HEK293 (cell line): ENCODE measurements around the gene WDR11.

ENCODE experiments used
- CTCF ChIA-PET: fragments of 350-600 bp; formaldehyde crosslinking; extraction: SDS; loops from one replicate; lab custom pipeline; 2021; ENCODE audit warnings: antibody characterized with exemption; lab: Yijun Ruan, JAX
- POLR2A ChIA-PET: fragments of 300-600 bp; formaldehyde crosslinking; extraction: SDS; loops from one replicate; lab custom pipeline; 2020; ENCODE audit warnings: antibody characterized with exemption, inconsistent platforms; lab: Yijun Ruan, JAX
- H3K27ac ChIP-seq: fragments of 200-500 bp; sonication (Bioruptor generic); 2 replicates; pipeline ENCODE4 v1.5.1; 2014; ENCODE audit warnings: low read depth, low read length, control low read depth, inconsistent platforms; ENCODE audit errors: extremely low read depth
- H3K36me3 ChIP-seq, 2 experiments: fragments of 200-500 bp in 1 of 2; sonication (Bioruptor generic) in 1 of 2; 1 replicate in 1 of 2; 2 replicates in 1 of 2; pipeline ENCODE4 v1.5.1; 2014 to 2017; ENCODE audit warnings: inconsistent platforms in 2 of 2, low read length in 2 of 2; ENCODE audit not compliant: control insufficient read depth in 2 of 2, insufficient read depth in 1 of 2
- H3K4me1 ChIP-seq: fragments of 200-500 bp; sonication (Bioruptor generic); 2 replicates; pipeline ENCODE4 v1.5.1; 2014; ENCODE audit warnings: mild to moderate bottlenecking, low read length, inconsistent platforms; ENCODE audit not compliant: control insufficient read depth, insufficient read depth
- H3K4me3 ChIP-seq: 2 replicates; pipeline ENCODE4 v1.5.1; 2011; ENCODE audit warnings: low read depth, mild to moderate bottlenecking, control low read depth, low read length, moderate library complexity
- H3K9me3 ChIP-seq: fragments of 200-500 bp; sonication (Bioruptor generic); 2 replicates; pipeline ENCODE4 v1.5.1; 2014; ENCODE audit warnings: low read depth, low read length, inconsistent platforms; ENCODE audit not compliant: control insufficient read depth, insufficient read depth
- ATF2 ChIP-seq: fragments of 450-650 bp; formaldehyde crosslinking; IDR thresholded peaks from 2 replicates; pipeline ENCODE4 v1.5.1; 2016; ENCODE audit warnings: missing biosample characterization, missing genetic modification characterization, low read depth
- BCL11A ChIP-seq: fragments of 450-650 bp; formaldehyde crosslinking; IDR thresholded peaks from 2 replicates; pipeline ENCODE4 v1.5.1; 2016; ENCODE audit warnings: low read depth, missing biosample characterization, missing genetic modification characterization
- GLI2 ChIP-seq: fragments of 450-650 bp; formaldehyde crosslinking; IDR thresholded peaks from 2 replicates; pipeline ENCODE4; 2017; ENCODE audit warnings: missing biosample characterization, missing genetic modification characterization, low read depth, borderline replicate concordance
- KLF17 ChIP-seq: fragments of 450-650 bp; formaldehyde crosslinking; IDR thresholded peaks from 2 replicates; pipeline ENCODE4 v1.5.1; 2016; ENCODE audit warnings: missing biosample characterization, missing genetic modification characterization
- PBX3 ChIP-seq: sonication (generic); formaldehyde crosslinking; IDR thresholded peaks from 2 replicates; pipeline ENCODE4 v1.8.1; 2022; ENCODE audit warnings: mild to moderate bottlenecking, moderate library complexity, missing genetic modification reagents
- ZEB2 ChIP-seq: fragments of 450-650 bp; formaldehyde crosslinking; IDR thresholded peaks from 2 replicates; pipeline ENCODE4 v1.5.1; 2016; ENCODE audit warnings: missing biosample characterization, missing genetic modification characterization
- ZFHX2 ChIP-seq: fragments of 450-650 bp; formaldehyde crosslinking; conservative IDR thresholded peaks from 2 replicates; pipeline ENCODE4 v1.5.1; 2016; ENCODE audit warnings: missing biosample characterization, missing genetic modification characterization
- ZFP69B ChIP-seq: fragments of 450-650 bp; formaldehyde crosslinking; IDR thresholded peaks from 2 replicates; pipeline ENCODE4 v1.5.1; 2016; ENCODE audit warnings: missing biosample characterization, missing genetic modification characterization
- ZNF214 ChIP-seq: fragments of 450-650 bp; formaldehyde crosslinking; IDR thresholded peaks from 2 replicates; pipeline ENCODE4 v1.5.1; 2017; ENCODE audit warnings: missing biosample characterization, mild to moderate bottlenecking, missing genetic modification characterization, borderline replicate concordance
- ZNF302 ChIP-seq: fragments of 450-650 bp; formaldehyde crosslinking; IDR thresholded peaks from 2 replicates; pipeline ENCODE4 v1.5.1; 2016; ENCODE audit warnings: missing biosample characterization, missing genetic modification characterization, low read depth
- ZNF37A ChIP-seq: fragments of 450-650 bp; IDR thresholded peaks from 2 replicates; pipeline ENCODE4 v1.5.1; 2018; ENCODE audit warnings: missing biosample characterization, missing genetic modification characterization
- ZNF416 ChIP-seq: fragments of 450-650 bp; formaldehyde crosslinking; IDR thresholded peaks from 2 replicates; pipeline ENCODE4 v1.5.1; 2016; ENCODE audit warnings: missing biosample characterization, missing genetic modification characterization
- ZNF596 ChIP-seq: fragments of 450-650 bp; IDR thresholded peaks from 2 replicates; pipeline ENCODE4 v1.5.0; 2018; ENCODE audit warnings: missing biosample characterization, mild to moderate bottlenecking, missing genetic modification characterization, moderate library complexity
- ZNF621 ChIP-seq: fragments of 450-650 bp; formaldehyde crosslinking; IDR thresholded peaks from 2 replicates; pipeline ENCODE4 v1.5.1; 2017; ENCODE audit warnings: missing biosample characterization, missing genetic modification characterization
- ZNF624 ChIP-seq: fragments of 450-650 bp; formaldehyde crosslinking; IDR thresholded peaks from 2 replicates; pipeline ENCODE4 v1.5.1; 2017; ENCODE audit warnings: missing biosample characterization, missing genetic modification characterization
- ZNF629 ChIP-seq: fragments of 450-650 bp; formaldehyde crosslinking; IDR thresholded peaks from 2 replicates; pipeline ENCODE4 v1.5.1; 2017; ENCODE audit warnings: missing biosample characterization, missing genetic modification characterization
- ZNF639 ChIP-seq: fragments of 450-650 bp; formaldehyde crosslinking; IDR thresholded peaks from 2 replicates; pipeline ENCODE4 v1.5.1; 2016; ENCODE audit warnings: missing biosample characterization, missing genetic modification characterization
- ZNF658 ChIP-seq: fragments of 450-650 bp; formaldehyde crosslinking; IDR thresholded peaks from 2 replicates; pipeline ENCODE4; 2016; ENCODE audit warnings: missing biosample characterization, missing genetic modification characterization
- ZNF776 ChIP-seq: fragments of 450-650 bp; formaldehyde crosslinking; IDR thresholded peaks from 2 replicates; pipeline ENCODE4 v1.5.0; 2017; ENCODE audit warnings: missing biosample characterization, missing genetic modification characterization, borderline replicate concordance
- ZNF777 ChIP-seq: fragments of 450-650 bp; formaldehyde crosslinking; IDR thresholded peaks from 2 replicates; pipeline ENCODE4 v1.5.1; 2017; ENCODE audit warnings: missing biosample characterization, missing genetic modification characterization, borderline replicate concordance
- ZXDB ChIP-seq: fragments of 450-650 bp; formaldehyde crosslinking; IDR thresholded peaks from 2 replicates; pipeline ENCODE4 v1.5.1; 2016; ENCODE audit warnings: missing biosample characterization, missing genetic modification characterization
- TF ChIP-seq, protein P1 (sequence below): fragments of 450-650 bp; IDR thresholded peaks from 2 replicates; pipeline ENCODE4 v1.5.1; 2018; ENCODE audit warnings: missing biosample characterization, missing genetic modification characterization
- TF ChIP-seq, protein P2 (sequence below): fragments of 450-650 bp; formaldehyde crosslinking; IDR thresholded peaks from 2 replicates; pipeline ENCODE4 v1.5.1; 2016; ENCODE audit warnings: missing biosample characterization, missing genetic modification characterization

The WDR11 gene

DNA sequence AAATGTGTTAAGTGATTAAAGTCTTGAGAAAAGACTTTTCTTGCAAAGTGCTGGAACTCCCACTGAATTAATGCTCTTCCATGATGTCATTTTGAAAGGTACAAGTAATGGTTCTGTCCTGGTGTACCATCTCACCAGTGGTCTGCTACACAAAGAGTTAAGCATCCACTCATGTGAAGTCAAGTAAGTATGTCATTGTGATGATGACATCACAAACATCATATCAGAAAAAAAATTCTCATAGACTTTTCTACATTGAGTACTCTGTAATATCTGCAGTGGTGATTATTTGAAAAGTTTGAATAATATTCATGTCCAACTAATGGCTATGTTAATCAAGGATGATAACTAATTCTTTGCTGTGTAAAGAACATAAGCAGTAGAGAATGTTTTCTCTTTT is 22.6 kb downstream of the WDR11 start:
- TF ChIP-seq ATF2 (tag by site-specific recombination) (peak; percentile 64; the same call in 1 of the 2 replicates), KLF17 (tag by site-specific recombination) (no peak)
- TF ChIP-seq, all 188 proteins: peak for 1
- ChIA-PET POLR2A (no interaction called here), CTCF (no interaction called here)
- Histone ChIP-seq H3K27ac (no peak overlapping the region), H3K4me1 (no peaks in the 10 kb centered on the region), H3K36me3 (peaks cover 44 to 65% of the 10 kb centered on the region in 2 experiments), H3K4me3 (no peak overlapping the region), H3K9me3 (no peaks in the 10 kb centered on the region)

- Histone ChIP-seq H3K27ac (no peak overlapping the region), H3K36me3 (peaks cover 6 to 50% of the 10 kb centered on the region in 2 experiments), H3K4me3 (no peak overlapping the region), H3K4me1 (no peaks in the 10 kb centered on the region), H3K9me3 (no peaks in the 10 kb centered on the region)
- ChIA-PET CTCF (no interaction called here), POLR2A (no interaction called here)
- TF ChIP-seq ZNF596 (tag by site-specific recombination): no peak
- no peak for TF ChIP-seq ZFHX2 (tag by site-specific recombination)
- no peak for TF ChIP-seq BCL11A (tag by site-specific recombination)
- no peak for TF ChIP-seq ZNF629
- no peak for TF ChIP-seq ZNF621
- no peak for TF ChIP-seq GLI2
- TF ChIP-seq, protein P1, sequence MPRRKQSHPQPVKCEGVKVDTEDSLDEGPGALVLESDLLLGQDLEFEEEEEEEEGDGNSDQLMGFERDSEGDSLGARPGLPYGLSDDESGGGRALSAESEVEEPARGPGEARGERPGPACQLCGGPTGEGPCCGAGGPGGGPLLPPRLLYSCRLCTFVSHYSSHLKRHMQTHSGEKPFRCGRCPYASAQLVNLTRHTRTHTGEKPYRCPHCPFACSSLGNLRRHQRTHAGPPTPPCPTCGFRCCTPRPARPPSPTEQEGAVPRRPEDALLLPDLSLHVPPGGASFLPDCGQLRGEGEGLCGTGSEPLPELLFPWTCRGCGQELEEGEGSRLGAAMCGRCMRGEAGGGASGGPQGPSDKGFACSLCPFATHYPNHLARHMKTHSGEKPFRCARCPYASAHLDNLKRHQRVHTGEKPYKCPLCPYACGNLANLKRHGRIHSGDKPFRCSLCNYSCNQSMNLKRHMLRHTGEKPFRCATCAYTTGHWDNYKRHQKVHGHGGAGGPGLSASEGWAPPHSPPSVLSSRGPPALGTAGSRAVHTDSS (tag by site-specific recombination): no peak
- TF ChIP-seq ZNF624 (tag by site-specific recombination): no peak
Measured at GRCh38 chr10:120883071-120883470, 31.9 kb downstream of the WDR11 start.

DNA sequence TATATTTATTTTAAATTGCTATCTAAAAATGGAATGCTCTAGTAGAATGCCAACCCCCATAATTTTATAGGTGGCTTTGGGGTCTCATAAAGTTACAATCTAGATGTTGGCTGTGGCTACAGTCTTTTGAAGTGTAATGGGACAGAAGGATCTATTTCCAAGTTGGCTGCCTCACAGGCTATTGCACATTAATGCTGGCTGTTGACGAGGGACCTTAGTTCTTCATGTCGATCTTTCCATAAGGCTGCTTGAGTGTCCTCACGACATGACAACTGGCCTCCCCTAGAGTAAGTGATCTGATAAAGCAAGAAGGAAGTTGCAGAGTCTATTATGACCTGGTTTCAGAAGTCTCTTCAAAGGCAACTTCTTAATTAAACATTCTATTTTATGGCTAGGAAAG is 36.3 kb downstream of the WDR11 start:
- ChIA-PET POLR2A (no interaction called here), CTCF (no interaction called here)
- Histone ChIP-seq H3K27ac (no peak overlapping the region), H3K36me3 (peaks cover 17 to 66% of the 10 kb centered on the region in 2 experiments), H3K4me1 (no peaks in the 10 kb centered on the region; the same call in 1 of the 2 replicates), H3K9me3 (no peaks in the 10 kb centered on the region), H3K4me3 (no peak overlapping the region)
- TF ChIP-seq ZNF629 (no peak), ZEB2 (tag by site-specific recombination) (no peak), ZNF776 (tag by site-specific recombination) (no peak), PBX3 (CRISPR knock-in tag) (no peak), ZNF658 (tag by site-specific recombination) (no peak), ZXDB (tag by site-specific recombination) (no peak), ZNF37A (no peak), ZNF416 (tag by site-specific recombination) (no peak), ZNF302 (tag by site-specific recombination) (no peak), ZNF214 (no peak), ZFP69B (tag by site-specific recombination) (no peak), ZNF639 (tag by site-specific recombination) (no peak), ZNF777 (tag by site-specific recombination) (no peak)
- TF ChIP-seq, protein P2, sequence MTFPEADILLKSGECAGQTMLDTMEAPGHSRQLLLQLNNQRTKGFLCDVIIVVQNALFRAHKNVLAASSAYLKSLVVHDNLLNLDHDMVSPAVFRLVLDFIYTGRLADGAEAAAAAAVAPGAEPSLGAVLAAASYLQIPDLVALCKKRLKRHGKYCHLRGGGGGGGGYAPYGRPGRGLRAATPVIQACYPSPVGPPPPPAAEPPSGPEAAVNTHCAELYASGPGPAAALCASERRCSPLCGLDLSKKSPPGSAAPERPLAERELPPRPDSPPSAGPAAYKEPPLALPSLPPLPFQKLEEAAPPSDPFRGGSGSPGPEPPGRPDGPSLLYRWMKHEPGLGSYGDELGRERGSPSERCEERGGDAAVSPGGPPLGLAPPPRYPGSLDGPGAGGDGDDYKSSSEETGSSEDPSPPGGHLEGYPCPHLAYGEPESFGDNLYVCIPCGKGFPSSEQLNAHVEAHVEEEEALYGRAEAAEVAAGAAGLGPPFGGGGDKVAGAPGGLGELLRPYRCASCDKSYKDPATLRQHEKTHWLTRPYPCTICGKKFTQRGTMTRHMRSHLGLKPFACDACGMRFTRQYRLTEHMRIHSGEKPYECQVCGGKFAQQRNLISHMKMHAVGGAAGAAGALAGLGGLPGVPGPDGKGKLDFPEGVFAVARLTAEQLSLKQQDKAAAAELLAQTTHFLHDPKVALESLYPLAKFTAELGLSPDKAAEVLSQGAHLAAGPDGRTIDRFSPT (tag by site-specific recombination): no peak
